Adipose tissue (tissue), 3 donors: ENCODE data around the gene ATP6V0E2. TPM values are rescaled to one million over a fixed set of nuclear protein-coding genes. Genes with fewer than 3 reads are reported as not detected.

ENCODE experiments used
- H3K27ac ChIP-seq: one replicate; pipeline ENCODE4 v1.5.1; 2013; ENCODE audit warnings: low read depth, low read length
- WGBS, 3 donors: extraction: QIAGEN DNeasy Blood & Tissue Kit; methylation state at CpG; one replicate each; pipeline ENCODE4 v1.1.7; 2013; 5-methylcytosine and 5-hydroxymethylcytosine counted together
- polyA plus RNA-seq, 3 donors: library from polyadenylated mRNA; stranded (reverse); fragments of 200-250 nt; gene quantifications; one replicate each; pipeline ENCODE4 v1.2.3, GENCODE V29; 2013
- donor health status: healthy with polysubstance abuse.
- donor health status: Bipolar disorder and iron deficiency.
- donor health status: healthy.

ATP6V0E2 gene
- polyA plus RNA-seq, 3 donors, result 15.2 to 31.9 (median 18.0) TPM

GRCh38 chr7:149859369-149859768 is 14.4 kb upstream of the ATP6V0E2 start:
- H3K27ac ChIP-seq, result no peak overlapping the region
- WGBS, 3 donors, result 69 to 91% (median 76%) methylated on average over 6 of the region's 6 CpGs

DNA sequence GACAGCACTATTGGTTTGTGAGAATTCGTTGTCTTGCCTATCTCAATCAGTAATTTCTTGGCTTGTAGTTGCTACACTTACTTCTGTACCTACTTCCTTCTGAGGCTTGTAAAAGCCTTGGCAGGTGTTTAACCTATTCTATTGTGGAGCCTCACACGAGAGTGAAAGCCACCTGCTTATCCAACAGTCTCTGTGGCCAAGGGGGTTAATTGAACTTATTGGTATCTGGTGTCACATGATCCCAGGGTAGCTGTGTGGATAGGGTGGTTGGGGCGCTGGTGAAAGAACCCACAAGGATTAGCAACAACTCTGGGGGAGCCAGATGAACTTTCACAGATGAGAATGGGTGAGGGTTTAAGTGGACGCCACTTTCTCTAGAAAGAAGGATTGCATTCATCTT is 13.9 kb upstream of the ATP6V0E2 start:
- WGBS, 3 donors, result 80 to 95% (median 93%) methylated on average over 4 of the region's 4 CpGs
- no peak overlapping the region for H3K27ac ChIP-seq

DNA sequence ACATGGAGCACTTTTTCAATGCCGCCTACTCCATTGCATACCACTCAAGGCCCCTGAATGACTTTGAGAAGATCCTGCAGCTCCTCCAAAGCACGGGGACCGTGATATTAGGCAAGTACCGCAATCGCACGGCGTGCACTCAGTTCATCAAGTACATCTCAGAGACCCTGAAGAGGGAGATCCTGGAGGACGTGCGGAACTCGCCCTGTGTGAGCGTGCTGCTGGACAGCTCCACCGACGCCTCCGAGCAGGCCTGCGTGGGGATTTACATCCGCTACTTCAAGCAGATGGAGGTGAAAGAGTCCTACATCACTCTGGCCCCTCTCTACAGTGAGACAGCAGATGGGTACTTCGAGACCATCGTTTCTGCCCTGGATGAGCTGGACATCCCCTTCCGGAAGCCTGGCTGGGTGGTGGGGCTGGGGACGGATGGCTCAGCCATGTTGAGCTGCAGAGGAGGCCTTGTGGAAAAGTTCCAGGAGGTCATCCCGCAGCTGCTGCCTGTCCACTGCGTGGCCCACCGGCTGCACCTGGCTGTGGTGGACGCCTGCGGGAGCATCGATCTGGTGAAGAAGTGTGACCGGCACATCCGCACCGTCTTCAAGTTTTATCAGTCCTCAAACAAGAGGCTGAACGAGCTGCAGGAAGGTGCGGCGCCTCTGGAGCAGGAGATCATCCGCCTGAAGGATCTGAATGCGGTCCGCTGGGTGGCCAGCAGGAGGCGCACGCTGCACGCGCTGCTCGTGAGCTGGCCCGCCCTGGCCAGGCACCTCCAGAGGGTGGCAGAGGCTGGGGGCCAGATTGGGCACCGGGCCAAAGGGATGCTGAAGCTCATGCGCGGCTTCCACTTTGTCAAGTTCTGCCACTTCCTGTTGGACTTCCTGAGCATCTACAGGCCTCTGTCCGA is 12.7 kb upstream of the ATP6V0E2 start:
- WGBS, 3 donors, result 79 to 85% (median 83%) methylated on average over 45 of the region's 45 CpGs
- no peak overlapping the region for H3K27ac ChIP-seq

GRCh38 chr7:149861728-149862045 is 12.1 kb upstream of the ATP6V0E2 start:
- H3K27ac ChIP-seq, result no peak overlapping the region
- WGBS, 3 donors, result 90 to 94% (median 91%) methylated on average over 16 of the region's 16 CpGs

DNA sequence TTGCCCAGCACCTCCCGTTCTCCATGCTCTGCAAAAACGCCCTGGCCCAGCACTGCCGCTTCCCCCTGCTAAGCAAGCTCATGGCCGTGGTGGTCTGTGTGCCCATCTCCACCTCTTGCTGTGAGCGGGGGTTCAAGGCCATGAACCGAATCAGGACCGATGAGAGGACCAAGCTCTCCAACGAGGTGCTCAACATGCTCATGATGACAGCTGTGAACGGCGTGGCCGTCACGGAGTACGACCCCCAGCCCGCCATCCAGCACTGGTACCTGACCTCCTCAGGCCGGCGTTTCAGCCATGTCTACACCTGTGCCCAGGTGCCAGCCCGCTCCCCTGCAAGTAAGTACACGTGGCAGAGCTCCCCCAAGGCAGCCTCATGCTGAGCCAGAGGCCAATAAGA is 11.6 kb upstream of the ATP6V0E2 start:
- no peak overlapping the region for H3K27ac ChIP-seq
- WGBS, 3 donors, result 89 to 96% (median 91%) methylated on average over 18 of the region's 18 CpGs

DNA sequence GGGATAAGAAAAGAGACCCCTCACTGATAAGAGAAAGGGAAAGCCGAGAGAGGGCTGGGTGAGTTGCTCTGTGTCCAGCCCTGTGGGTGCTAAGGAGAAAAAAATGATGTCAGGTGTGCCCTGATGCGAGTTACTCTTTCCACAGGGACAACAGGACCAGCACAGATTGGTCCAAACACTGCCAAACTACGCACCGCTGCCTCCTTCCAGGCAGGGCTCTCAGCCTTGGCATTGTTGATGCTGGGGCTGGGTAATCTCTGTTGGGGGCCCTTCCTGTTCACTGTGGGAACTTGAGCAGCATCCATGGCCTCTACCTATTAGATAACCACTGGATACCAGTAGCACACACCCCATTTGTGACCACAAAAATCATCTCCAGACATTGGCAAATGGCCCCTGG is 10.3 kb upstream of the ATP6V0E2 start:
- 94 to 99% (median 95%) methylated on average over 4 of the region's 4 CpGs for WGBS, 3 donors

GRCh38 chr7:149864023-149864422 is 9.7 kb upstream of the ATP6V0E2 start:
- no peak overlapping the region for H3K27ac ChIP-seq
- 90 to 93% (median 93%) methylated on average over 8 of the region's 8 CpGs for WGBS, 3 donors

More for the DNA sequence above, 10.3 kb upstream of the ATP6V0E2 start:
- no peak overlapping the region for H3K27ac ChIP-seq

- no peak overlapping the region for H3K27ac ChIP-seq
- WGBS, 3 donors, result 94 to 96% (median 95%) methylated on average over 12 of the region's 12 CpGs
Observed at GRCh38 chr7:149864751-149865150, 9.0 kb upstream of the ATP6V0E2 start.

DNA sequence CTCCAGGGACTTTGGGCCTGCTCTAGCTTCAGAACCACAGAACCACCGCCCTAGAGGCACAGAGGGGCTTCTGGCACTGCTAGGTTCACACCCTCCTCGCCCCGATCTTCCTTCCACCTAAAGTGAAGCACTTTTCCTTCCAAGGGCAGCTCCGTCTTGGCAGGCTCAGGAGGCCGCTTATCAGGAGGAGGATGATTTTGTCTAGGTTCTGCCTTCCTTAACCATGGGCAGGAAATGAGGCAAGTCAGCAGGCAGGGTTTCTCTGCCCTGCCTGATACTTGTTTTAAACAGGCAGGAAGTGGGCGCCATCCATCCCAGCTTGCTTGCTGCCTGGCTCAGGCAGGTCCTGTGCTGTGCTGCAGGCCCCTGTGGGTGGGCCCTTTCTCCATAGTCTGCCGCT is 8.3 kb upstream of the ATP6V0E2 start:
- no peak overlapping the region for H3K27ac ChIP-seq
- WGBS, 3 donors, result 37 to 77% (median 53%) methylated on average over 6 to 7 of the region's 7 CpGs

GRCh38 chr7:149866139-149866778 is 7.5 kb upstream of the ATP6V0E2 start:
- H3K27ac ChIP-seq, result no peak overlapping the region
- 79 to 90% (median 83%) methylated on average over 16 of the region's 16 CpGs for WGBS, 3 donors

GRCh38 chr7:149866779-149867447 is 6.9 kb upstream of the ATP6V0E2 start:
- 48 to 74% (median 60%) methylated on average over 11 of the region's 11 CpGs for WGBS, 3 donors

GRCh38 chr7:149867762-149868622 is 5.8 kb upstream of the ATP6V0E2 start:
- no peak overlapping the region for H3K27ac ChIP-seq
- WGBS, 3 donors, result 74 to 86% (median 77%) methylated on average over 25 of the region's 25 CpGs

More at GRCh38 chr7:149866779-149867447, 6.9 kb upstream of the ATP6V0E2 start:
- no peak overlapping the region for H3K27ac ChIP-seq

DNA sequence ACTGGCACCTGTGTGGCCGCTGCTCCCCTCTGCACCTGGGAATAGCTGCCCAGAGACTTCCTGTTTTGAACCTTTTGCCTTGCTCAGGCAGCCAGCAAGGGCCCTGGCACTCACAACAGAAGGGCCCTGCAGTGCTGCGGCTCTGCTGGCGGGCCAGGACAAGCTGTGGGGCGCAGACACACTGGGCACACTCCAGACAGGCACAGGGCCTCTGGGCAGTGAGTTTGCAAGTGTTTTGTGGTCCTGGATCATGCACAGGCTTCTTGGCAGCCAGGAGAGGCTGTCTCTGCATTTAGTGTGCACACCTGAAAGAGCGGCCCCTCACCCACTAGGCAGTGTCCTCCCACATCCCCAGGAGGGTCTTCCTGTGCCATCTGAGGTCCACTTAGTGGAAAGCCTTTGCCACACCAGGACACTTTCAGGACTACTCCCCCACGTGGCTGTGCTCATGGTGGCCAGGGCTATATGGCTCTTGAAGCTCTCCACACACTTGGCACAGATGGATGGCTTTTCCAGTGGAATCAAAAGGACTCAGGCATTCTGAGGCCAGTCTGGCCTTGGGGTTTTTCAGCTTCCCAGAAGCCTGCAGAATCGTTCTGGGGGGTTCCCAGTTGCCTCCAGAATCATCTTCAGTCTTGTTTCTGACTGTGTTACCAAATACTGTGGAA is 5.0 kb upstream of the ATP6V0E2 start:
- no peak overlapping the region for H3K27ac ChIP-seq
- 65 to 74% (median 70%) methylated on average over 7 of the region's 7 CpGs for WGBS, 3 donors

GRCh38 chr7:149869291-149869650 is 4.5 kb upstream of the ATP6V0E2 start:
- 84 to 90% (median 90%) methylated on average over 5 of the region's 5 CpGs for WGBS, 3 donors
- no peak overlapping the region for H3K27ac ChIP-seq

DNA sequence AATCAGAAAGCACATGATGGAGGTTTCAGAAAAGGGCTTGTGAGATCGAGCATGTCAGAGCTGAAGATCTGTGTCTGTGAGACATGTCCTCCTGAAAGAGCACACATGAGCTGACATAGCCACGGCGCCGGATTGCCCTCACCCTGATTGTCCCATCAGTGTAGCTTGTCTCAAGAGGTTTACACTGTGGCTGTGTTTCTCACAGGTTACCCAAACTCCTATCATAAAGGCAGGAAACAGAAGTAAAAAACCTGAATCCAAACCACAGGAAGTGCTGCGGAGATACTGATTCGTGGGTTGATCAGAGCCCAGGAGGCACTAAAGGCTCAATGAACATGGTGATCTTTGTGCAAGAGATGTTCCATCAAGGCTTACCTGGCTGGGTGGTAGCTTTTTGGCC is 3.9 kb upstream of the ATP6V0E2 start:
- no peak overlapping the region for H3K27ac ChIP-seq
- 47 to 73% (median 51%) methylated on average over 6 of the region's 6 CpGs for WGBS, 3 donors

GRCh38 chr7:149870274-149870673 is 3.5 kb upstream of the ATP6V0E2 start:
- WGBS, 3 donors, result 72 to 85% (median 84%) methylated on average over 3 of the region's 3 CpGs
- no peak overlapping the region for H3K27ac ChIP-seq

GRCh38 chr7:149870701-149871483 is 2.9 kb upstream of the ATP6V0E2 start:
- H3K27ac ChIP-seq, result no peak overlapping the region

More at GRCh38 chr7:149870701-149871483, 2.9 kb upstream of the ATP6V0E2 start:
- WGBS, 3 donors, result 78 to 87% (median 87%) methylated on average over 12 of the region's 12 CpGs
